ENCODE data around the gene SESN3.

GRCh38 chr11:95137299-95137698 is 93.7 kb downstream of the SESN3 start:
- no peak for TF ChIP-seq POLR2AphosphoS5 (IDR thresholded peaks at IDR 0.05; ENCODE audit: borderline replicate concordance, low read depth, low read length)
- no peak for TF ChIP-seq EZH2 (IDR thresholded peaks at IDR 0.05)
